ENCODE data around the gene ATP6V1G3. TPM values are rescaled to one million over a fixed set of nuclear protein-coding genes. Genes with fewer than 3 reads are reported as not detected.

Gene ATP6V1G3
- total RNA-seq, 4 donors from 2014 or later, result not detected

DNA sequence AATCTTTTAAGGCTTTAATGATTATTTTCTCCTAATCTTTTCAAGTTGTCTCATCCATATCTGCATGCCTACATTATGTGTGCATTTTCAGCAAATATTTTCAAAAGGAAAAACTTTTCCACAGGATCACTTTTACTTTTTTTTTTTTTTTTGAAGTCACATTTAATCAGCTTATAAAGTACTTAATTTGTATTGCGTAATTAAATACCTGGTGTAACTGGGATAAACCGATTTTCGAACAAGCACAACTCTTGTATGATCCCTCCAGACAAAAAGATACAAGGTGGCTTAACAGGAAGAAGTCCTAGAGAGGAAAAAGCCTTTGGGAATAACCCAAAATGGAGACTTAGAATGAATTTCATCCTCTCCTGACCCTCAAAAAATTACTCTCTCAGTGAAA is 1.3 kb upstream of the ATP6V1G3 start:
- Histone ChIP-seq H3K4me3 (no peak overlapping the region), H3K27ac (no peak overlapping the region), H3K36me3 (no peaks in the 10 kb centered on the region), H3K27me3 (no peaks in the 10 kb centered on the region), H3K4me1 (no peaks in the 10 kb centered on the region), H3K9me3 (no peaks in the 10 kb centered on the region)
- in situ Hi-C loops (cut with MboI; ENCODE audit: low sequenced_read_pairs in 4 of 4) (no loop called here), intact Hi-C loops (cut with DNase I; ENCODE audit: low total_unique reads) (no loop called here)
- DNase-seq (no peak), ATAC-seq (no peak)
- no peak for TF ChIP-seq POLR2A (IDR thresholded peaks at IDR 0.05)
- TF ChIP-seq, protein P1, sequence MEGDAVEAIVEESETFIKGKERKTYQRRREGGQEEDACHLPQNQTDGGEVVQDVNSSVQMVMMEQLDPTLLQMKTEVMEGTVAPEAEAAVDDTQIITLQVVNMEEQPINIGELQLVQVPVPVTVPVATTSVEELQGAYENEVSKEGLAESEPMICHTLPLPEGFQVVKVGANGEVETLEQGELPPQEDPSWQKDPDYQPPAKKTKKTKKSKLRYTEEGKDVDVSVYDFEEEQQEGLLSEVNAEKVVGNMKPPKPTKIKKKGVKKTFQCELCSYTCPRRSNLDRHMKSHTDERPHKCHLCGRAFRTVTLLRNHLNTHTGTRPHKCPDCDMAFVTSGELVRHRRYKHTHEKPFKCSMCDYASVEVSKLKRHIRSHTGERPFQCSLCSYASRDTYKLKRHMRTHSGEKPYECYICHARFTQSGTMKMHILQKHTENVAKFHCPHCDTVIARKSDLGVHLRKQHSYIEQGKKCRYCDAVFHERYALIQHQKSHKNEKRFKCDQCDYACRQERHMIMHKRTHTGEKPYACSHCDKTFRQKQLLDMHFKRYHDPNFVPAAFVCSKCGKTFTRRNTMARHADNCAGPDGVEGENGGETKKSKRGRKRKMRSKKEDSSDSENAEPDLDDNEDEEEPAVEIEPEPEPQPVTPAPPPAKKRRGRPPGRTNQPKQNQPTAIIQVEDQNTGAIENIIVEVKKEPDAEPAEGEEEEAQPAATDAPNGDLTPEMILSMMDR (IDR thresholded peaks at IDR 0.05 in 4 of 5, conservative IDR thresholded peaks at IDR 0.05 in 1 of 5), result no peak

DNA sequence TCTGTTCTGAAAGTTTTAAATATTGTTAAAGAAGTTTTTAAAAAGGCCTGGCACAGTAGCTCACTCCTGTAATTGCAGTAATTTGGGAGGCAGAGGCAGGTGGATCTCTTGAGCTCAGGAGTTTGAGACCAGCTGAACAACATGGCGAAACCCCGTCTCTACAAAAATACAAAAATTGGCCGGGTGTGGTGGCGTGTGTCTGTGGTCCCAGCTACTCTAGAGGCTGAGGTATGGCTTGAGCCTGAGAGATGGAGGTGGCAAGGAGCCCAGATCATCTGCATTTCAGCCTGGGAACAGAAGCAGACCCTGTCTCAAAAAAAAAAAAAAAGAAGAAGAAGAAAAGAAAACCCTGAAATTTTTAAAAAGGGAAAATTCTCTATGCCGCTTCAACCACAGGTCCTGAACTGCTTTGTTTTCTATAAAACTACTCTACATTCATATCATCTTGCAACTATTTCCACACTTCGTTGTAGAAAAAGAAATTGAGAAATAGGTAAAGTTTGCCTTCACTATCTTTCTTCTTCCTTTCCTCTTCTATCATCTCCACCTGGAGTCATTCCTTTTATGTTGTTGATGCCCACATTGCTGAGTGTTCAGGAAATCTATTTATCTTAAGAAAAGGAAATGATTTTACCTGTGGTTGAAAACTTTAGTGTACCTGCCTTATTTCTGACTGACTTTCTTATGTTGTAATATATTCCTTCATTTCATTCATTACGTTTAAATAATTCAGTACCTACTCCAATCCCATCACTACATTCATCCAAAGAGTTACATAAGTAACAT is 1.7 kb downstream of the ATP6V1G3 start:
- ATAC-seq (no peak), DNase-seq (no peak)
- in situ Hi-C loops (cut with MboI; ENCODE audit: low sequenced_read_pairs in 4 of 4) (no loop called here), intact Hi-C loops (cut with DNase I; ENCODE audit: low total_unique reads) (no loop called here)
- TF ChIP-seq, protein P1 (IDR thresholded peaks at IDR 0.05 in 4 of 5, conservative IDR thresholded peaks at IDR 0.05 in 1 of 5), result no peak
- TF ChIP-seq POLR2A (IDR thresholded peaks at IDR 0.05), result no peak
- H3K4me1 ChIP-seq, result no peaks in the 10 kb centered on the region
- H3K27ac ChIP-seq, result no peak overlapping the region
- H3K9me3 ChIP-seq, result no peaks in the 10 kb centered on the region
- H3K4me3 ChIP-seq, result no peak overlapping the region
- no peaks in the 10 kb centered on the region for H3K36me3 ChIP-seq
- no peaks in the 10 kb centered on the region for H3K27me3 ChIP-seq

DNA sequence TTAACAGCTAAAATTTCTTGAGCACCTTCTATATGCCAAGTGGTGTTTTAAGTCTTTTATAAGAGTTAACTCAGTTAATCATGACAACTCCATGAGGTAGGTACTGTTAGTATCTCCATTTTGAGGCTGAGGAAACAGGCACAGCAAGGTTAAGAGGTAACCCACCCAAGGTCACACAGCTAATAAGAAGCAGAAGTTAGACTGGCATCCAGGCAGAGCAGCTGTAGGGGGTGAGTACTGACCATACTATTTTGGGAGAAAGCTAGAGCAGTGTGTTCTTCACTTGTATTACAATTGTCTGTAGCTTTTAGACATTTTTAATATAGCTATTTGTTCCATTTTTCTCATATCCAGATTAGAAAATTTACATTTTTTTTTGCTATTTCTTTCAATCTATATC is 4.8 kb downstream of the ATP6V1G3 start:
- no peaks in the 10 kb centered on the region for H3K4me1 ChIP-seq
- no peaks in the 10 kb centered on the region for H3K36me3 ChIP-seq
- no peak for ATAC-seq
- H3K27me3 ChIP-seq, result no peaks in the 10 kb centered on the region
- intact Hi-C loops (cut with DNase I; ENCODE audit: low total_unique reads), result no loop called here
- H3K27ac ChIP-seq, result no peak overlapping the region
- H3K4me3 ChIP-seq, result no peak overlapping the region
- in situ Hi-C loops (cut with MboI; ENCODE audit: low sequenced_read_pairs in 4 of 4), result no loop called here
- TF ChIP-seq, protein P1 (IDR thresholded peaks at IDR 0.05 in 4 of 5, conservative IDR thresholded peaks at IDR 0.05 in 1 of 5), result no peak
- no peak for TF ChIP-seq POLR2A (IDR thresholded peaks at IDR 0.05)
- no peak for DNase-seq
- no peaks in the 10 kb centered on the region for H3K9me3 ChIP-seq

DNA sequence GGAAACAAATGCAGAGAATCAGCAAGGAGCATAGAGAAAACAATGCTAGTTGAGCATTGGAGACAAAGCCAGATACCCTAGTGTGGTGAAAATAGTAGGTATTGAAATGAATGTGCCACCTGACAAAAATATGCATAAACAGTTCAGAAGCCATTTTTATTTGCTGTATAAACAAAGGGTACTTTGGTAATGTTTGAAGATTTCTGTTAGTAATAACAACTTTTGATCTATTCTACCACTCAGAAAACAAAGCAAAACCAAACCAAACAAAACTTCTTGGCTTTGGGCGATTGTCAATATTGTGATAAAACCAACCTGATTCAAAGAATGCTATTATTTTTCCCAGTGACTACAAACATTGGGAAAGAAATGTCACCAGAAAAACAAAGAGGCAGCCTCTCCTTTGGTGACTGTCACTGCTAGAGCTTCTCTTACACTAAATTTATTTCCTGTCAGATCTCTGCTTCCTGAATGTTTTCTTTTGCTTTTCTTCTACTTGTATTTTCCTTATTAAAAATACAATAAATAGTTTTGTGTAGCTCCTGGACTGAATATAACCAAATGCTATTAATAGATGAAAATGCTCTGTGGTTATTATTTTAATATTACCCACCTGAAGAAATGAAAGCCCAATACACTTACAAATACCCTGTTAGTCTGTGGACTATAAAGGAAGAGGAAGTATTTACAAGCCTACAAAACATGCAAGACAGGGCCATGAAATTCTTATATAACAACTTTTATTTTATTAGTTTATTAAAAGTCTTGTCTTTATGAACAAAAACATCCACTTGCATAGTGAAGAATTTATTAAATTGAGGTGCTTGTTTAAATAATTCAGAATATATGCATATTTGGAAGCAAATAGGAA is 5.7 kb downstream of the ATP6V1G3 start:
- in situ Hi-C loops (cut with MboI; ENCODE audit: low sequenced_read_pairs in 4 of 4) (no loop called here), intact Hi-C loops (cut with DNase I; ENCODE audit: low total_unique reads) (no loop called here)
- Histone ChIP-seq H3K27me3 (no peaks in the 10 kb centered on the region), H3K36me3 (no peaks in the 10 kb centered on the region), H3K4me3 (no peak overlapping the region), H3K9me3 (no peaks in the 10 kb centered on the region), H3K4me1 (no peaks in the 10 kb centered on the region), H3K27ac (no peak overlapping the region)
- TF ChIP-seq, protein P1 (IDR thresholded peaks at IDR 0.05 in 4 of 5, conservative IDR thresholded peaks at IDR 0.05 in 1 of 5), result no peak
- TF ChIP-seq POLR2A (IDR thresholded peaks at IDR 0.05), result no peak
- ATAC-seq, result no peak
- DNase-seq, result no peak
